Mesothelial cell of epicardium (in vitro differentiated cells): ENCODE measurements around the gene SPDL1. TPM values are rescaled to one million over a fixed set of nuclear protein-coding genes. Genes with fewer than 3 reads are reported as not detected.

Experiments used
- DNase-seq, 2 experiments: peaks; one replicate each; pipeline ENCODE4 v3.0.0; 2021; ENCODE audit warnings: low spot score in 2 of 2; ENCODE audit not compliant: unreplicated experiment in 2 of 2
- H3K27ac Mint-ChIP-seq: 2 replicates; pipeline ENCODE4 v1.8.0; 2021; ENCODE audit warnings: mixed read lengths
- H3K27me3 Mint-ChIP-seq: 2 replicates; pipeline ENCODE4 v1.8.0; 2021; ENCODE audit warnings: low read depth, mixed read lengths
- H3K36me3 Mint-ChIP-seq: 2 replicates; pipeline ENCODE4 v1.8.0; 2021; ENCODE audit warnings: mixed read lengths
- H3K4me1 Mint-ChIP-seq: 2 replicates; pipeline ENCODE4 v1.8.0; 2021; ENCODE audit warnings: mixed read lengths
- H3K4me3 Mint-ChIP-seq: 2 replicates; pipeline ENCODE4 v1.8.0; 2021; ENCODE audit warnings: mild to moderate bottlenecking, moderate library complexity, mixed read lengths
- H3K9me3 Mint-ChIP-seq: 2 replicates; pipeline ENCODE4 v1.8.0; 2021; ENCODE audit warnings: mixed read lengths
- CTCF ChIP-seq: fragments of 200-600 bp; sonication (generic); IDR thresholded peaks from one replicate; pipeline ENCODE4 v1.5.0; 2021; ENCODE audit warnings: antibody characterized with exemption; ENCODE audit not compliant: unreplicated experiment
- total RNA-seq: library from RNA; stranded (reverse); gene quantifications from 3 replicates; pipeline ENCODE4 v1.2.1, GENCODE V29; 2021

Gene SPDL1
- total RNA-seq, 1 donor from 2014 or later: 22.6 TPM

- H3K4me1 Mint-ChIP-seq: peaks cover 8% of the 10 kb centered on the region
- no peaks in the 10 kb centered on the region for H3K9me3 Mint-ChIP-seq
- no peak overlapping the region for H3K4me3 Mint-ChIP-seq
- DNase-seq: no peak
- no peak overlapping the region for H3K27ac Mint-ChIP-seq
- TF ChIP-seq CTCF: no peak
- no peaks in the 10 kb centered on the region for H3K36me3 Mint-ChIP-seq
- peaks cover 17% of the 10 kb centered on the region for H3K27me3 Mint-ChIP-seq
Observed at GRCh38 chr5:169651526-169651925, 68.0 kb downstream of the SPDL1 start.

- Mint-ChIP-seq H3K36me3 (no peaks in the 10 kb centered on the region), H3K9me3 (no peaks in the 10 kb centered on the region), H3K27me3 (peaks cover 15% of the 10 kb centered on the region)
Observed at GRCh38 chr5:169652057-169652456, 68.5 kb downstream of the SPDL1 start.

DNA sequence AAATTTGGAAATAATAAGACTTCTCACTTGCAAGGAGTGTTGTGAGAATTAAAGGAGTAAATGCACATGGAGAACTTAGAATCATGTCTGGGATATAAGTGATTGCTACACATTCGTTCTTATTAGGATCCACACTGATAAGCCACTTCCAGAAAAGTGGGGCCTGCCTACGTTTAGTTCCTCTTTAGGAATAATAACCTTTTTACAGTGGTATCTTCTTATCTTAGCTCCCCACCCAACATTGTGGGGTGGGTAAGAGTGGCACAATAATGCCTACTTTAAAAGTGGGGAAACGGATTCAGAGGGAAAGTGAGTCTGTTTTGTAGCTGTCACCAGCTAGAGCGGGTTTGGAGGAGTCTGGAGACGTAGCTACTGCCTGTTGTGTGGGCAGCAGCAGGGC, 69.5 kb downstream of the SPDL1 start:
- no peak overlapping the region for H3K4me3 Mint-ChIP-seq
- no peak for TF ChIP-seq CTCF
- H3K27me3 Mint-ChIP-seq: peaks cover 10% of the 10 kb centered on the region
- no peaks in the 10 kb centered on the region for H3K36me3 Mint-ChIP-seq
- H3K27ac Mint-ChIP-seq: no peak overlapping the region
- no peak for DNase-seq
- H3K4me1 Mint-ChIP-seq: peaks cover 3% of the 10 kb centered on the region
- H3K9me3 Mint-ChIP-seq: no peaks in the 10 kb centered on the region

More at GRCh38 chr5:169652057-169652456, 68.5 kb downstream of the SPDL1 start:
- Mint-ChIP-seq H3K4me1 (peaks cover 8% of the 10 kb centered on the region), H3K4me3 (no peak overlapping the region), H3K27ac (no peak overlapping the region)
- no peak for DNase-seq
- TF ChIP-seq CTCF: no peak

Other genes with a start within 250 kb of the SPDL1 start
- gene DOCK2, start 53.5 kb downstream of the SPDL1 start, total RNA-seq: 0.16 to 0.25 TPM (median 0.18 TPM) in 3 replicates